Measurements from ENCODE around the gene RHEB. TPM values are rescaled to one million over a fixed set of nuclear protein-coding genes. Genes with fewer than 3 reads are reported as not detected.

The RHEB gene
- total and polyA plus RNA-seq, 2 experiments from 2014 or later, result 127 to 157 TPM

- TF ChIP-seq CTCF (IDR thresholded peaks at IDR 0.05; ENCODE audit: low read depth, low read length), result no peak
- no peaks in the 10 kb centered on the region for H3K27me3 ChIP-seq
- H3K9me3 ChIP-seq (ENCODE audit: low read depth), result no peaks in the 10 kb centered on the region
- DNase-seq (ENCODE audit: low read depth in 1 of 2, low spot score in 1 of 2), result no peak
- no peak overlapping the region for H3K4me3 ChIP-seq
- H3K4me1 ChIP-seq (ENCODE audit: low read depth), result peaks cover 4% of the 10 kb centered on the region
- H3K27ac ChIP-seq, result no peak overlapping the region
- no peaks in the 10 kb centered on the region for H3K36me3 ChIP-seq
Observed at GRCh38 chr7:151416112-151416940, 103.4 kb downstream of the RHEB start.

Other genes starting within 250 kb of the RHEB start
- 31.4 and 34.3 TPM in 2 replicates for gene NUB1, start 178.1 kb downstream of the RHEB start, total RNA-seq
- gene NUB1, start 178.1 kb downstream of the RHEB start, polyA plus RNA-seq, result 30.6 and 37.9 TPM in 2 replicates
- 71.8 and 130 TPM in 2 replicates for gene WDR86, start 109.9 kb downstream of the RHEB start, total RNA-seq
- 58.8 and 87.0 TPM in 2 replicates for gene WDR86, start 109.9 kb downstream of the RHEB start, polyA plus RNA-seq
- gene CRYGN, start 79.8 kb downstream of the RHEB start, total RNA-seq, result 1.0 and 1.3 TPM in 2 replicates
- gene CRYGN, start 79.8 kb downstream of the RHEB start, polyA plus RNA-seq, result 0.46 and 0.77 TPM in 2 replicates